ENCODE results near the gene LBX2. TPM values are rescaled to one million over a fixed set of nuclear protein-coding genes. Genes with fewer than 3 reads are reported as not detected.

LBX2 gene
- total RNA-seq, 1 experiment from 2014 or later: not detected

DNA sequence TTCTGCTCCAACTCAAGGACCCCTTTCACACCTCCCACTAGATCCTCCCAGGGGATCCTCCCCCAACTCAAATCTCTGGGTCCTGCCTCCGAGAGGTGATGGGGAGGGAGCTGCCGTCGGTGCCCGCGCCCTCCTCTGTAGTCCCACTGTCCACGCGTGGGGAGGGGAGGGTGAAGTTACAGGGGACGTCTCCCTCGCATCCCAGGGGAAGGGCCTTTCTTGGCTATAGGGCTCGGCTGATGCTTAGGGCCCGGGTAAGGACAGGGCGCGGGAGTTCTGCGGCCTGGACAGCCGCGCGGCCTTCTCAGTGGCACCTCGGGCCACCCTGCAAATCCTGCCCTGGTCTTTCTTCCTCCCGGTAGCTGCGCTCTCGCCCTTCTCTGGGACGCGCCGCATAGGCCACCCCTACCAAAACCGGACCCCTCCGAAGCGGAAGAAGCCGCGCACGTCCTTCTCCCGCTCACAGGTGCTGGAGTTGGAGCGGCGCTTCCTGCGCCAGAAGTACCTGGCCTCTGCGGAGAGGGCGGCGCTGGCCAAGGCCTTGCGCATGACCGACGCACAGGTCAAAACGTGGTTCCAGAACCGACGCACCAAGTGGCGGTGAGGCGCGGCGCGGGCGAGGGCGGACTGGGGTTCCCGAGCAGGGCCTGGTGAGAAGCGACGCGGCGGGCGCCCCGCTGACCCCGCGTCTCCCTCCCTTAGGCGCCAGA lies 16.0 kb upstream of the LBX2 start:
- Mint-ChIP-seq H3K4me1 (ENCODE audit: insufficient read depth, unreplicated experiment) (no peaks in the 10 kb centered on the region), H3K27ac (ENCODE audit: low read depth, unreplicated experiment) (no peak overlapping the region), H3K4me3 (ENCODE audit: unreplicated experiment) (no peak overlapping the region), H3K9me3 (ENCODE audit: unreplicated experiment) (no peaks in the 10 kb centered on the region), H3K27me3 (ENCODE audit: insufficient read depth, unreplicated experiment) (peaks cover 11% of the 10 kb centered on the region), H3K36me3 (ENCODE audit: insufficient read depth, unreplicated experiment) (no peaks in the 10 kb centered on the region)
- DNase-seq (ENCODE audit: unreplicated experiment): no peak
- ChIA-PET POLR2A (no interaction called here), CTCF (interaction anchor here (0.5 kb wide), 1 partner anchor 165 kb away, joined by 3 read pairs; no protein-coding TSS in a partner anchor)
- TF ChIP-seq CTCF (IDR thresholded peaks at IDR 0.05; ENCODE audit: unreplicated experiment): no peak
- intact Hi-C loops (cut with micrococcal nuclease): no loop called here
- BruUV-seq (replicated peaks): no TSS peak

- CTCF ChIA-PET: interaction anchor here (0.5 kb wide), 1 partner anchor 166 kb away, joined by 3 read pairs; no protein-coding TSS in a partner anchor
- Mint-ChIP-seq H3K27ac (ENCODE audit: low read depth, unreplicated experiment) (no peak within 1 kb of the TSS), H3K4me1 (ENCODE audit: insufficient read depth, unreplicated experiment) (no peaks in the 10 kb centered on the region), H3K36me3 (ENCODE audit: insufficient read depth, unreplicated experiment) (no peaks in the 10 kb centered on the region), H3K9me3 (ENCODE audit: unreplicated experiment) (no peaks in the 10 kb centered on the region), H3K4me3 (ENCODE audit: unreplicated experiment) (no peak within 1 kb of the TSS), H3K27me3 (ENCODE audit: insufficient read depth, unreplicated experiment) (peaks cover 11% of the 10 kb centered on the region)
- intact Hi-C loops (cut with micrococcal nuclease): no loop called here
- no peak for DNase-seq (ENCODE audit: unreplicated experiment)
- no peak for TF ChIP-seq CTCF (IDR thresholded peaks at IDR 0.05; ENCODE audit: unreplicated experiment)
- no TSS peak for BruUV-seq (replicated peaks)
- POLR2A ChIA-PET: no interaction called here
Measured at GRCh38 chr2:74514368-74515270, 15.2 kb upstream of the LBX2 start, which contains the start of gene TLX2. Gene TLX2, plus strand, starts transcription at chr2:74514450. Its CDS starts 357 bp downstream, at chr2:74514807.

GRCh38 chr2:74513605-74514367 lies 14.4 kb upstream of the LBX2 start:
- Mint-ChIP-seq H3K4me1 (ENCODE audit: insufficient read depth, unreplicated experiment) (peaks cover under 1% of the 10 kb centered on the region), H3K9me3 (ENCODE audit: unreplicated experiment) (no peaks in the 10 kb centered on the region), H3K36me3 (ENCODE audit: insufficient read depth, unreplicated experiment) (no peaks in the 10 kb centered on the region), H3K4me3 (ENCODE audit: unreplicated experiment) (no peak overlapping the region), H3K27ac (ENCODE audit: low read depth, unreplicated experiment) (no peak overlapping the region), H3K27me3 (ENCODE audit: insufficient read depth, unreplicated experiment) (peaks cover 4% of the 10 kb centered on the region)
- no peak for TF ChIP-seq CTCF (IDR thresholded peaks at IDR 0.05; ENCODE audit: unreplicated experiment)
- intact Hi-C loops (cut with micrococcal nuclease): no loop called here
- no TSS peak for BruUV-seq (replicated peaks)
- ChIA-PET POLR2A (interaction anchor here (0.7 kb wide), 1 partner anchor 13 kb away, joined by 3 read pairs; the partner anchor contains the start of gene DQX1), CTCF (no interaction called here)
- no peak for DNase-seq (ENCODE audit: unreplicated experiment)
